ENCODE data around the gene POMT1. TPM values are rescaled to one million over a fixed set of nuclear protein-coding genes. Genes with fewer than 3 reads are reported as not detected.

Gene POMT1
- total RNA-seq, 1 experiment from 2014 or later, result 20.1 TPM

DNA sequence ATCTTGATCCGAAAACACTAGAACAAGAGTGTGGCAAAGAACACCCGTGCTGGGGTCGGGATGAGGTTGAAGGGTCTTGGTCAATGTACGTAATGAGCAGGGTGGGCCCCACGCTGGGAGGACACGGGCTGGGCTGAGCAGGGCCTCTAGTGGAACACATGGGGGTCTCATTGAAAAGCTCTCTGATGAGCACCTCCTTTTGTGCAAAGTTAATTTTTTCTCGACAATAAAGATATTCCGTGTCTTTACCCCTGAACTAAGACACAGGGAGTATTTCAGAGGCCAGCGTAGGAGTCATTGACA, 20.3 kb downstream of the POMT1 start:
- no peak for DNase-seq (ENCODE audit: extremely low read depth, low read depth)

- DNase-seq (ENCODE audit: extremely low read depth, low read depth), result no peak
Measured at GRCh38 chr9:131523451-131524435, 21.0 kb downstream of the POMT1 start.

DNA sequence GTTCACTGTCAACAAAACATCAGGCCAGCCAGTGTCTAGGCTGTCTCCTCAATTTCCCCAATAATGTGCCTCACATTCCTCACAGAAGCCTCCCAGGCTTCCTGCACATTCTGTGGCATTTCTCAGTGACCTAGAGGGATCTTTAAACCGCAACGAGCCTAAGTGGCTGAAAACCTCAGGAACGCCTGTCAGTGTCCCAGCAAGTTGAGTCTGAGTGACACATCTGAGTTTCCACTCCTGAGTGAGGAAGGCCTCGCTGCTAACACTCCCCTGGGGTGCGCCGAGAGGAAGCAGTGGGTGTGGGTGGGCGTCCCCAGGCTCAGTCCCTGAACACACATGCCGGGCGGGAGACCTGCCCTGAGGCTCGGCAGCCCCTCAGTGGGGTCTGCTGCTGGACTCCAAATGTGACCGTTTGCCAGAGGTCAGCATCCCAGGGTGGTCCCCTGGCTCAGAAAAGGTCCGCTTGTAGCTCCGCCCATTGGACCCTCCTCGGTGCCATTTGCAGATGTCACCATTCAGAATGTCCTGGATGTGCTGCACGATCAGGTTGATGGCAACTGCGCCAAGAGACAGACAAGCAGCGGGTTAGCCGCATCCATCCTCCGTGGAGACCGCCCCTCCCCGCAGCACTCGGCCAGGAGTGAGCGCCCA, 22.1 kb downstream of the POMT1 start:
- no peak for DNase-seq (ENCODE audit: extremely low read depth, low read depth)

- no peak for DNase-seq (ENCODE audit: extremely low read depth, low read depth)
Measured at GRCh38 chr9:131525643-131526565, 23.2 kb downstream of the POMT1 start.

DNA sequence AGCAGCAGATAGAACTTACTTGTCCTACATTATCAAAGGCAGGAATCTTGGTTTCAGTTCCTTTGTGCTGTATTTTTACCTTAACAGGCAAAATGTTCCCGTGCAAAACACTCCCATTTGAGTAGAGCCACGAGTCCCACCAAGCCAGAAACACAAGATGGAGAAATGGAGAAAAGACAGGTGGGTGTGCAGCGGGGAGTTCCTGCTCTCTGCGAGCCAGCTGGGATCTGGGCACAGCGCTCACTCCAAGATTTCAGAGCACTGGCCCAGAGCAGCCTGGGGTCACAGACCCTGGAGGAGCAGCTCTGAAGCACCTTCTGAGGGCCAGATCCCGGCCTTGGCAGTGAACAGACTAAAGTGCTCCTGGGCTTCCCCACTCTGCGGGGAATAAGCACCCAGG, 25.5 kb downstream of the POMT1 start:
- no peak for DNase-seq (ENCODE audit: extremely low read depth, low read depth)

GRCh38 chr9:131528886-131529505, 26.3 kb downstream of the POMT1 start:
- DNase-seq (ENCODE audit: extremely low read depth, low read depth), result no peak

DNA sequence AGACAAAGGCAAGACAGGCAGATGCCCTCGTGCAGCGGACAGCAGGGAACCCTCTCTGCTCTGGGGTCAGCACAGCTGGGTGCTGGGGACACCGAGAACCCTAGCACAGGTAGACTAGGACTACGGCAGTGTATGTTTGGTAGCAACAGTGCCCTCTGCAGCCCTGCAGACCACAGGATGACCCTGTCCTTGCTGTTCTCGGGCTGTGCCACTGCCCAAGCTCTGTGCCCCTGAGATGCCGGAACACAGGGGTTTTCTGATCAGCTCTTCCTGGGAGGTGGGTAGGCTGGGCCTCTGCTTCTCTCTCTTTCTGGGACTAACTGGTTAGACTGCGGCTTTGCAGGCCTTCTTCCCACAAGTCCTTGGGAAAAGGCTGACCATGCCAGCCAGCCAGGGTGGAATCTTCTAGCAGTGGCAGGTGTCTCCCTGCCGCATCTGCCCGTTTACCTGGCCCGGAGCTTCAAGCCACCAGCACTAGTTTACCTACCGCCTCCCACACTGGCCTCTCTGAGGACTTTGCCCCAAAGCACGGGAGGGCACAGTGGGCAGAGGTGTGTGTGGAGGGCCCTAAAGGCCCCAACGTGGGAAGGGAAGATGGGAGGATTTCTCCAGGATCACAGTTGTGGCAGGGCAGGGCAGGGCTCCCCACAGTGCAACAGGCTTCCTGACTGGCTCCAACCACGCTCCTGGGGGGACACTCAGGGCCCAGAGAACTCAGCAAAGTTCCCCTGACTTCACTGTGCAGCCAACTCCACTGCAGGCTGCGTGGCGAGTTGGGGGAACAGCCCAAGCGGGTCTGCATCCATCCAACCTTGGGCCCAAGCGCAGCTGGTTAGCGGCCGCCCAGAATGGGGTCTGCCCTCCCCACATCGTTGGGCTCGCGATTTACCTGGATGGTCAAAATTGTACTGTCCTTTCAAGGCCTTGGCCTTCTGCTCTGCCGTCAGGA, 27.2 kb downstream of the POMT1 start:
- DNase-seq (ENCODE audit: extremely low read depth, low read depth), result no peak

DNA sequence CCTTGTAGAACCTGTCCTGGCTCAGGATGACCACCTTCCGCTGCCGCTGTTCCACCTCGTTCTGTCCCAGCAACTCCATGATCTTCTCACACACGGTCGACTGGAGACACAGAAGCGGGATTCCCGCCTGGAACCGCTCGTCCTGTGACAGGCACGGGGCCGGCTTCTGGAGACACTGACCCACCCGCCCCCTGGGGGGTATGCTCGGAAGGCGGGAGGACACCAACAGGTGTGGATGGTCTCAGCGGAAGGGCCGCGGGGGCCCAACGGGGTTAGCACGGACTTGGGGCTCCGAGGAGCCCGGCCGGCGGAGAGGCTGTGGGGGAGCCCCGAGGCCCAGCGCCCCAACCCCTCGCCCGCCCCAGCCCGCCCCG, 27.8 kb downstream of the POMT1 start:
- no peak for DNase-seq (ENCODE audit: extremely low read depth, low read depth)

DNA sequence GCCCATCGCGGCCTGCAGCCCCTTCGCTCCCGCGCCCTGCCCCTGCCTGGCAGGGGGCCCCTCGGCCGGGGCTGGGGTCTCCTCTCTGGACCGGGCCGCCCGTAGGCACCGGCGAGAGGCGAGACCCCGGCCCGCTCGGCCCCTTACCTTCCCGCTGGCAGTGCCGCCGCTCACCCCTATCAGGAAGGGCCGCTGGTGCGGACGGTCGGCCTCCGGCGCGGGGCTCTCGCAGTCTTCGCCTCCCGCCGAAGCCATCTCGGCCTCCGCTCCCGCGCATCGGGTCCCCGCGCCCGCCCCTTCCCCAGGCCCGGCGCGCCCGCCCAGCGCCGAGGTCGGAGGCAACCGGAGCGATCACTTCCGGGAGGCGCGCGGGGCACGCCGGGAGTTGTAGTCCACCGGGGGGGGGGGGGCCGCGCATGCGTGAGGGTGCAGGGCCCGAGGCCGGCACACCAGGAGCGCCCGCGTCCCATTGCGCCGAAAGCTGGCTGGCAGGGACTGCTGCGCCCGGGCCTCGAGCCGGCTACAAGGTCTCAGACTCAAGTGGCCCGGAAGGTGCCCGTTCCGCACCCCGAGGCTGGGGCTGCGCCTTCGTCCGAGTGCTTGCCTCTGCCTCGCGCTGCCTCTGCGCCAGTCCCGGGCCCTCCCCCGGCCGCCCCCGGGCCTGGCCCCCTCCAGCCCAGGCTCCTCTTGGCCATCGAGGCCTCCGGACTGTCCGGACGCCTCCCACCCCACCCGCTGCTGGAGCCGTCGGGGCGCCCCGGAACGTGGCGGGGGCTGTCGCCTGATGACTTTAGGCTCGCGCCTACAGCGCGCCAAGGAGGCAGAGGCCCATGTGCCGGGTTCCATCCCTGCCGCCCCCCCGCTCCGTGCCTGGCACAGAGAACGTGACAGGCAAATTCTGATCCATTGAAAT, 28.5 kb downstream of the POMT1 start, which contains the start of gene UCK1:
UCK1 (minus strand) TSS at position 344 of the 913 bp plus-strand sequence; CDS start at position 255, 89 bp downstream.
- DNase-seq (ENCODE audit: extremely low read depth, low read depth), result peak; percentile 72

- DNase-seq (ENCODE audit: extremely low read depth, low read depth), result no peak
Measured at GRCh38 chr9:131534721-131535237, 32.1 kb downstream of the POMT1 start.

- no peak for DNase-seq (ENCODE audit: extremely low read depth, low read depth)
Measured at GRCh38 chr9:131537946-131538345, 35.2 kb downstream of the POMT1 start.

- no peak for DNase-seq (ENCODE audit: extremely low read depth, low read depth)
Measured at GRCh38 chr9:131539223-131539923, 36.7 kb downstream of the POMT1 start.

- no peak for DNase-seq (ENCODE audit: extremely low read depth, low read depth)
Measured at GRCh38 chr9:131543141-131543540, 40.4 kb downstream of the POMT1 start.

GRCh38 chr9:131545003-131545785, 42.5 kb downstream of the POMT1 start, which contains the start of gene PRRT1B:
Gene PRRT1B, plus strand, starts transcription at chr9:131545523. Its CDS starts 93 bp downstream, at chr9:131545616.
- no peak for DNase-seq (ENCODE audit: extremely low read depth, low read depth)

GRCh38 chr9:131545786-131546335, 43.1 kb downstream of the POMT1 start:
- no peak for DNase-seq (ENCODE audit: extremely low read depth, low read depth)
